GM21825 (cell line): ENCODE measurements around the gene SPECC1.
"Not testable (repeated sequence)": the region's sequence is repeated elsewhere in the genome, so short reads cannot be mapped to it uniquely, and the experiment has no call there.

Experiments
- ATAC-seq: cut with Tn5 transposase; IDR thresholded peaks from one replicate; pipeline ENCODE4 v1.9.1; 2021; ENCODE audit warnings: mild to moderate bottlenecking, moderate library complexity; ENCODE audit not compliant: unreplicated experiment

The SPECC1 gene

DNA sequence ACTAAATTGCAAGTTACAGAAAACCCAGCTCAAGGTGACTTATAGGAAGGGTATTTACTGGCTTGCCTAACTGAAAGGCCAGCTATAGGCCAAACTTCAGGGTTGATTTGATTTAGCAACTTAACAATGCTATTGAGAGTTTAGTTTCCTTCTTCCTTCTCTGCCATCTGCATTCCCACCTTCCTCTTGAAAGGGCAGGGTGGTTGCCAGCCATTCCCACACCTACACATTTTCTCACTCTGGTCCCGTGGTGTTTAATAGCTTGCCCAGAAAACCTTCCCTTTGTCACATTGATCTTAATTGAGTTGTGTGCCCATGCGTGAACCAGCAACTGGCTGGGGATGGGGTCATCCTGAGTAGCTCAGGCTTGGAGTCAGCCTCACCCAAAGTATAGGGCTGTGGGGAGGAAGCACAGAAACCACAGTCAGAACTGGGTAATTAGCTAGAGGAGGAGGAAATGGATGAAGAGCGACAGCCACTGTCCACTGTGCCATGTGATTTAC, 194.7 kb downstream of the SPECC1 start:
- ATAC-seq = no peak

DNA sequence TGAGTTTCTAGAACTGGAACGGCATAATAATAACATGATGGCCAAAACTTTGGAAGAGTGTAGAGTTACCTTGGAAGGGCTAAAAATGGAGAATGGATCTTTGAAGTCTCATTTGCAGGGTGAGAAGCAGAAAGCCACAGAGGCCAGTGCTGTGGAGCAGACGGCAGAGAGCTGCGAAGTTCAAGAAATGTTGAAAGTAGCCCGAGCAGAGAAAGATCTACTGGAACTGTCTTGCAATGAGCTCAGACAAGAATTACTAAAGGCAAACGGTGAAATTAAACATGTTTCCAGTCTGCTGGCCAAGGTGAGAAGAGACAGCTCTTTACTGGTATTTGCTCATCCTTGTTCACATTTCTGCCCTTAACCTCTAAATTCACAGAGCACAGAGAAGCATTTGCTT, 196.4 kb downstream of the SPECC1 start:
- ATAC-seq = no peak

DNA sequence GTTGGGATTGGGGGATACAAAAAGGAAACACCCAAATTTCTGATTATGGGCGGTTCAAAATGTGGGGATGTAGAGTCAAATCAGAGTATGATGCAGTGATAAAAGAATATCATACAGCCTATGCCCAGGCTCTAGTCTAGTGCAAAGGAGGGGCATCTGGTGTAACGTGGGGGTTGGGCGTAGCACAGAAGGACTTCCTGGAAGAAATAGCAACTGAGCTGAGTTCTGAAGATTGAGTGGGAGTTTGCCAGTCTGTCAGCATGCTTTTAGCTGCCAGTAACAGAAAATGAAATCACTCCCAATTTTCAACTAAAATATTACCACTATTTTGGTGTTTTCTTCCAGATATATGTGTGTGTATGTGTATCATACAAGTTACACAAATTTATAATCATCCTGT, 196.9 kb downstream of the SPECC1 start:
- ATAC-seq = no peak

DNA sequence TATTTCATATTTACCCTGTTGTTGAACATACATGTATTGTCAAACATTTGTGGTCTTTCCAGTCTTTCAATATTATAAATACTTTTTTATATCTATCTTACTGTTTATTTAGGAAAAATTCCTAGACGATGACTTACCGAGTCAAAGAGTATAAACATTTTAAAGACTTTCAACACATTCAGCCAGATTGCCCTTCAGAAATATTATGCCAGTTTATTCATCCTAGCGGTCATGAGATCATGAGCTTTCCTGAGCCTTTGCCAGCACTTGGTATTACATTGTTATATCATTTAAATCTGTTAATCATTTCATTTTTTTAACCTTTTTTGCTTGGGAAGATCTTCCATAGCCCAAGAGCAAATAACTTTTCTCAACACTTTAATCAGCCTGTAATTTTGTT, 197.4 kb downstream of the SPECC1 start:
- ATAC-seq = no peak

DNA sequence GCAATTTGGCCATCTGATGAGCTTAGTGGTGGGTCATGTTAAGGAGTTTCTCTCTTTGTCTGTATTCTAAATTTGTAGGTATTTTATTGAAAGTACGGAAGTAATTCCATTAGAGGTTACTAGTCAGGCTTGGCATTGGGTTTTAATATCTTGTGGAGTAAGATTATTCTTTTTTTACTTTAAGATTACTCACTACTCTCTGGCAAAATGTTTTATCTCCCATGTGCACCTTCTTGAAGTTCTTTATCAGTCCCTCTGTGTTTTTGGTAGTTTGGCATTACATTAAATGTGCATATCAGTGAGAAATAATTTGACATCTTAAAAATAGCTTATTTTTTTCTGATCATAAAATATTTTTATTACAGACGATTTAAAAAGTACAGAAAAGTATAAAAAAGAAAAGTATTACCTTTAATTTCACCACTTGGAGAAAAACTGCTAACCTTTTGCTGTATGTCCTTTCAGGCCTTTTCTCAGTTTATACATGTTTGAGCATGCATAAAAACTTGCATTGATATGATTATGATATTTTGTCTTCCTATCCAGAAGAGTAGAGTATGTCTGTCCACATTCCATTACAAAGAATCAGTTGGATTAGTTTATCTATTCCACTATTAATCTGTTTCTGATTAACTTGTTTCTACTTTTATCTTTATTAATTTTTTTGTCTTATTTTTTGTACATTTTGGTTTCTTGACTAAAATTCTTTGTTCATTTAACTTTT, 198.3 kb downstream of the SPECC1 start:
- ATAC-seq = no peak

DNA sequence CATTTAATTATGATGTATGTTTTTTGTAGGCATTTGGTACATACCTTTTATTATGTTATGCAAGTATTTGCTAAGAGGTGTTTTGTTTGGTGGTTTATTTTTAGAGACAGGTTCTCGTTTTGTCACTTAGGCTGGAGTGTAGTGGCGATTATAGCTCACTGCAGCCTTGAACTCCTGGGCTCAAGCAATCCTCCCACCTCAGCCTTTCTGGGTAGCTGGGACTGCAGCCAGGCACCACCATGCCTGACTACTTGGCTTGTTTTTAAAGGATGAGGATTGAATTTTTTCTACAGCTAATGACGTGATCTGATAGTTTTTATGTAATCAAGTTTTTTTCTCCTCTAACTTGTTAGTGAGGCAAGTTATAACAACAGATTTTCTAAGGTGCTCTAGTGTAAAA, 199.6 kb downstream of the SPECC1 start:
- ATAC-seq = no peak

DNA sequence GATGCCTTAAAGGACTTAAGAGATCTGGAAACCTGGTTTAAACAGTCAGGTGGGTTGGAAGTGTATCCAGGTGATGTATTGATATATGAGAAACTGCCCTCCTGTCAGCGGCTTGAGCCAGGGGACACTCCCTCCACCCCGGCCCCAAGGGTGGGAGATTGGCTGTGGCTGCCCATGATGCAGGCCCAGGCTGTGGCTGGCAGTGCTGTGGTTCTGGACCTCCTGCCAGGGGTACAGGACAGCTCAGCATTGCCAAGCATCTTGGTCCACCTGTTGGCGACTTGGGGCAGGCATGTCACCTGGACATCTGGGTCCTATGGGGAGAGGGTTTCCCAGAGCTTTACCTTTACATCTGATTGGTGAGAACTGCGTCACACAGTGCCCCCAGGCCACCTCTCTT, 201.0 kb downstream of the SPECC1 start:
- ATAC-seq = no peak

DNA sequence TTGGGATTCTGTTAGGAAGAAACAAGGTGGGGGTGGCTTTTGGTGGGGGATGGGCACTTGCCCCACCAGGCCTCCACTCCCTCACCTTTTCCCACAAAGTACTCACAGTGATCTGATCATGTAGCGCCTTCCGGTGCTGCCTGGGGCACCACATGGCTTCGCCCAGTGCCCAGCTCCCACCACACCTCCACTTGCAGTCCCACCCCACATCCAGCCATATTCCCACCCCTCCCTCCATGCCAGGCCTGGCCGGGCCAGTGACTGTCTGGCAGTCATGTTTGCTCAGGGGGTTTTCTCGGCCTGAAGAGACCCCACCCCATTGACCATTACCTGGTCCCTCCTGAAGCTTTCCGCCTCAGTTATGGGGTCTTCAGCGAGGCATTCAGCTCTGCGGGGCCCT, 201.5 kb downstream of the SPECC1 start:
- ATAC-seq = no peak

DNA sequence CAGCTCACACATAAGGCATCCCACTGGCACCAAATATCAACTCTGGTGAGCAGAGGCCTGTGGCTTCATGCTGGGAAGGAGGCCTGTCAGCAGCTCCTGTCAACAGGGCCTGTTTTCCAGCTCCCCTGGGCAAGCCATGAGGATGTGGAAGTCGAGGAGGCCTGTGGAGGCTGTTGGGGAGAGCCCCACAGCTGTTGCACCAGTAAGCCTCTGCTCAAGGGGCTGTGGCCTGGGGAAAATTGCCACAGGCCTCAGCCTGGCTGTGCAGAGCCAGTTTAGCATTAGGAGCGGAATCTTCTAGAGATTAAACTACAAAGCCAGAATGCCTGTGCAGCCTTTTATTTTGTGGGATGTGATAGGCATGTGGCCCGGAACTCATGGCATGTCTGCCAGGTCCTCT, 202.1 kb downstream of the SPECC1 start:
- no peak for ATAC-seq

DNA sequence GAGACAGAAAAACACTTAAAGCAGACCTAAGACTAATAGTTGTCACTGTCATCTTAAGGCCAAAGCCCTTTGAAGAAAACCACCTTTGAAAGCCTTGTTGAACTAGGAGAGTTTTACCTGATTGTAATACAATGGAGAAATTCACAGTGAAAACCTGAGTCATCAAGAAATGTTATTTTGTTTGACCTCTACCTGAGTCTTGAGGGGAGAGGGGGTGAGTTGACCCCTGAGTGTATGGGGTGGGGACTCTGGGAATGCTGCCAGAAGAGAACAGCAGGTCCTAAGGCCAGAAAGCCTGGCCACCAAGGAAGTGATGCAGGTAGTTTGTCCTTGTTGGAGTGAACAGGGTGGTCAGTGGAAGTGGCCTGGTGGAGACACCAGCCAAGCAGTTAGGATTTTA, 204.3 kb downstream of the SPECC1 start:
- ATAC-seq = no peak

DNA sequence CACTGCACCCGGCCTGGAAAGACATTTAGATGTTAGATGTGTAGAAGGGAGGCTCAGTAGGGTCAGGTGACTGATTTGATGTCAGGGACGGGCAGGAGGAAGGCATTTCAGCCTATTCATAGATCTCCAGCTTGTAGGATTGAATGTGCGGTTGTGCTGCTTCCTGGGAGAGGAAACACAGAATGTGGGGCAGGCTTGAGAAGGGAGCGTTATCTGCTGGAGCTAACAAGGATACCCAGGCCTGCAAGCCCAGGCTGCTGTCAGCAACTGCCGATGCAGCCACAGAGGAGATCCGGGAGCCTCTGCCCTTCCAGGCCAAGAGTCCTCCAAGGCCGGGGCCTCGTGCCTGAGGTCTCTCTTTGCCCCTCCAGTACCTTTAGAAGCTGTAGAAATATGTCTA, 205.6 kb downstream of the SPECC1 start:
- no peak for ATAC-seq

DNA sequence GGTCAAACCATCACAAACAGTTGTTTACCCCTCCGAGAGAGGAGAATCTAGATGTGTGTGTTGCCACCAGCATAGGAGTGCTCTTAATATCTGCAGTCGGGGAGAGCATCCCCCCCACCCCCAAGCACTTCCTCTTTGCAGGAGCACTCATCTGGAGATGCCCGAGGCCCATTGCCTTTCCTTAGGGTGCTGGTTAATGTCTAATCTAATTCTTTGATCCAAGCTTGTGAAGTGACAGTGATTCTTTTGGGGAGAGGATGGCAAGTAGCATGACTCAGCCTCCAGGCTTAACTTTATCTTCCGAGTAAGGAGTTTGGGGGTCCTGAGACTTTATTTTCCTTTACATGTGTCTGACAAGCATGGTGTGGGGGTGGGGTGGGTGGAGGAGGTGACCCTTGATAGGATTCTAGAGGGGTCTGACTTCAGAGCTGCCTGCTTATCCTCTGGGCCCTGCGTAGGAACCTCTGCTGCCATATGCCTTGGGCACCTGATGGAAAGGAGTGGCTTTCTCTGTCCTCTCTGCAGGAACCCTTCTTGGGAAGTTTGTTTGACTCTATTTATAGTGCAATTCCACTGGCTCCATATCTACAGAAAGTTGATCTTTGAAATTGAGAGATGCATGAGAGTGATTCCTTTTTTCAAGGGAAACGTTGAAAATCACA, 207.1 kb downstream of the SPECC1 start:
- ATAC-seq = no peak

DNA sequence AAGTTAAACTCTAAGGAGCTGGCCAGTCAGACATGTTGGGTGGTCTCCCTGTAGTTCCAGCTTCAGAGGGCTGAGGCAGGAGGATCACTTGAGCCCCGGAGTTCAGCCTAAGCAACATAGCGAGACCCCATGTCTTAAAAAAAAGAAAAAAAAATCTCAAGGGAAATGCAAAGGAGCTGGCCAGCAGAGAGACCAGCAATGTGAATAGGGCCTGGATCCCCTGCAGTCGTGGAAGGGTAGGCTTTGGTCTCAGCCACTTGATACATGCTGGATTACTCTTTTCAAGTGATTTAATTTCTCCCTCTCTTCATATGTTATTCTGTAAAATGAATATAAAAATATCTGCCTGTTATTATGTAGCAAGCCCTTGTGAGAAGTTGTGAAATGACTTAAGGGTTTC, 207.7 kb downstream of the SPECC1 start:
- no peak for ATAC-seq

DNA sequence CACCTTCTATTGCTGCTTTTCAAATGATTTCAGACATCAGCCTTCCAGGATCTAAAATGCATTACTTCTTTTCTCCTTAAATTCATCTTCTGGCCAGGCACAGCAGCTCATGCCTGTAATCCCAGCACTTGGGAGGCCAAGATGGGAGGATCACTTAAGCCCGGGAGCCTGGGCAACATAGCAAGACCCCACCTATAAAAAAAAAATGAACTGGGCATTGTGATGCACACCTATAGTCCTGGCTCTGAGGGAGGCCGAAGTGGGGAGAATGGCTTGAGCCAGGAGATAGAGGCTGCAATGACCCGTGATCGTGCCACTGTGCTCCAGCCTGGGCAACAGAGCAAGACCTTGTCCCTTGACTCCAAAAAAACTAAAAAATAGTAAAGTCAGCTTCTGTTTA, 208.5 kb downstream of the SPECC1 start:
- ATAC-seq = no peak

DNA sequence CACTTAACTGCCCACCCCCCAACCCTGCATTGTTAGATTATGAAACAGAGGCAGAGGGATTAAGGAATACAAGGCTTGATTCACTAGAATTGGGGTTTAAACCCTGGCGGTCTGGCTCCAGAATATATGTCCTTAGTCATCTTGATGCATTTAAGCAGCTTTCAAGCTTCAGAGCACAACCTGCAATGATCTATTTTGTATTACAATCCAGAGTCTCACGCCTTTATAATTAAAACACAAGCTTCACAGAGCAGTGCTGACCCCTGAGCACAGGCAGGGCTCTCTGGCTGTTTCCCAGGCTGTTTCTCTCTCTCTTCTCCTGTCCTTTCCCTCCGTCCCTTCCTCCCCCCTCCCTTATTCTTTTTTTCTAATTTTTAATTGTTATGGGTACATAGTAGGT, 209.1 kb downstream of the SPECC1 start:
- no peak for ATAC-seq

DNA sequence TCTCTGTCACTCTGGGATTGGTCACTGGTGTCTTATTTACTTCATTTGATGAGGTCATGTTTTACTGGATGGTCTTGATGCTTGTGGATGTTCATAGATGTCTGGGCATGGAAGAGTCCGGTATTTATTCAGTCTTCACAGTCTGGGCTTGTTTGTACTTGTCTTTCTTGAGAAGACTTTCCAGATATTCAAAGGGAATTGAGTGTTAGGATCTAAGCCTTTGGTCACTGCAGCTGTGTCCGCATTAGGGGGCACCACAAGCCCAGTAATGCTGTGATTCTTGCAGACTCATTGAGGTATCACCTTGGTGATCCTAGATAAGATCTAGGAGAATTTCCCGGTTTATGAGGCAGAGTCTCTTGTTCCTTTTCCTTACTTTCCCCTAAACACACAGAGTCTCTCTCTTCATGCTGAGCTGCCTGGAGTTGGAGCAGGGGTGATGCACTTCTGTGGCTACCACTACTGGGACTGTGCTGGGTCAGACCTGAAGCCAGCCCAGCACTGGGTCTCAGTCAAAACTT, 214.7 kb downstream of the SPECC1 start:
- ATAC-seq = no peak

DNA sequence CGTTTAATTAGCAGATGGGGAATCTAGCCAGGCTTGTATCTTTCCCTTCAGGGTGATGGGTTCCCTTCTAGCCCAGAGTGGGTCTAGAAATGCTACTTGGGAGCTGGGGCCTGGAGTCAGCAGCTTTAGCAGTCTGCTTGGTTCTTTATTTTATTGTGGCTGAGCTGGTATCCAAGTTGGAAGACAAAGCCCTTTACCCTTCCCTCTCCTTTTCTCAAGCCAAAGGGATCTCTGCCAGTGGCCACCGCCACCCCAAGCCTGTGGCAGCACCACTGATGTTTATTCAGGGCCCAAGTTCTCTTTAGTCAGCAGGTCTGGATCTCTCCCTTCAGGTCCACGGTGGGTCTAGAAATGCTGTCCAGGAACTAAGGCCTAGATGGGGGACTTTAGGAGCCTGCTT, 215.2 kb downstream of the SPECC1 start:
- no peak for ATAC-seq

DNA sequence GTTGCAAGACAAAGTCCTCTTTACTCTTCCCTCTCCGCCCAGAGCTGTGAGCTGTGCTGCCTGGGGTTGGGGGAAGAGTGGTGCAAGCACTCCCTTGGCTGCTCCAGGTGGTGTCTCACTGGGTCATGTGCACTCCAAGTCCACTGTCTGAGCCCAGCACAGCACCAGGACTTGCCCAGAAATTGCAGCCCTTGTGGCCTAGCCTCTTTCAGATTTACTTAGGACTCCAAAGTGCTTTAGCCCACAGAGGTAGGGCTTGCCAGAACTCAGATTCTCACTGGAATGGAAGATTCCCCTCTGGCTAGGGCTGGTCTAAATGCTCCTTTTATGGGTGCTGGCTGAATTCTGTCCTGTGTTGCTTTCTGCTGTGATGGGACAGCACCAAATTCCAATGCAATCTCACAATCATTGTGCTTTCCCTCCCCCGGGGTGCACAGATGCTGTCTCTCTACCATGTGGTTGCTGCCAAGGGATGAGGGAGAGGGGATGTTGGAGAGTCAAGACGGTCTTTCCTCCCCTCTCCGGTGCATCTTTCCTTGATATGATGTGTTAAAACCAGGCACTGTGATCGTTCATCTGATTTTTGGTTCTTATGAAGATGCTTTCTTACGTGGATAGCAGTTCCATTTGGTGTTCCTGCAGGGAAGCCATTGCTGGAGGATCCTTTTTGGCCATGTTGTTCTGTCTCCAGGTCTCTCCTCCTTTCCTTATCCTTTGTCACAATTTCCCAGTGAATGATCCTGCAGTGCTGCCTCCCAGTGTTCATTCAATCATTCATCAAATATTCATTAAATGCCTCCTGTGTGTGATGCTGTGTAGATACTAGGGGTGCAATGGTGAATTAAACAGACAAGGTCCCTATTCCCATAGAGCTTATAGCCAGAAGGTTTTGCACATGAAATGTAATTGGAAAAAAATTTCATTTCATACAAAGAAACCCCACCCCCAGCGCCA, 216.3 kb downstream of the SPECC1 start:
- no peak for ATAC-seq

DNA sequence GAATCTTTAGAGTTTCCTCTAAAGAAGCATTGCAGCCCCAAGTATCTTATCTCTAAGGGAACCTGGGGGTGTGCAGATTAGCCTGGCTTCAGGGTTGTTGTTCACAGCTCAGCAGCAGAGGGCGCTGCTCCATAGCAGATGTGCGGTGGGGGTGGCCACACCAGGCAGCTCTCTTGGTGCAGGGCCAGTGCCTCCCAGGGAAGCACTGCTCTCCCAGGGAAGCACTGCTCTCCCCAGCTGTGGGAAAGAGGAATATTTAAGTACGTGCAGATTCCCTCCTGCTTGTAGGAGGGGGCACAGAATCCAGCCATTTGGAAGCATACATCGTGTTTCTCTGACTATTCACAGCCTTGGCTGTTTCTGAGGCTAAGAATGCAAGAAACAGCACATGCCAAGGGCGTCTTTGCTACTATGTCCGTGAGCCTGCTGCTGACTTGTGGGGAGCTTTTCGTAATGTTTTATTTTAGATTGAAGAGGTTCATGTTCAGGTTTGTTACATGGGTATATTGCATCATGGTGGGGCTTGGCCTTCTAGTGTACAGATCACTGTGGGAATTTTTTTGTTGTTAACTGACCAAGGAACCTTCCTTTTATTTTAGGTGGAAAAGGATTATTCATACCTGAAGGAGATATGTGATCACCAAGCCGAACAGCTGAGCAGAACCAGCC, 217.8 kb downstream of the SPECC1 start:
- ATAC-seq = peak; percentile 63

DNA sequence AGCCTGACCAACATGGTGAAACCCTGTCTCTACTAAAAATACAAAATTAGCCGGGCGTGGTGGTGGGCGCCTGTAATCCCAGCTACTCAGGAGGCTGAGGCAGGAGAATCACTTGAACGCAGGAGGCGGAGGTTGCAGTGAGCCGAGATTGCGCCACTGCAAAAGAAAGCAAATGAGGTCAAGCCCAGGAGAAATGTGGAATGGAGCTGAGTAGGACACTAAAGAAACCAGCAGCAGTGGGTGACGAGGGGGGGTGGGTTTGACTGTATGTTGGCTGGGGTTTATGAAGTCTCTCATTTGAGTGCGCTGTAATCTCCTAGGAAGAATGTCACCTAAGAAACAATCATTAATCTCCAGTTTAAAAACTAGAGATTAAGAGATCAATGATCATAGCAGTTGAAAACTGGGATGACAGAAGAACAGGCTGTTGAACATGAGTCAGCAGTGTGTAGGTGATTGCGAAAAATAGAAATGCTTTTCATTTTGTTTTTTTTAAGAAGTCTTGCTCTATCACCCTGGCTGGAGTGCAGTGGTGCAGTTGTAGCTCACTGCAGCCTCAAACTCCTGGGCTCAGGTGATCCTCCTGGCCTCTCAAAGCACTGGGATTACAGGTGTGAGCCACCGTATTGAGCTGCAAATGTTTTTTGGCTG, 218.7 kb downstream of the SPECC1 start:
- ATAC-seq = not testable (repeated sequence)
